SK-N-SH treated with all-trans-retinoic acid at 6 μM for 48 hours (cell line): ENCODE data around the gene VRK2.
A peak's percentile ranks its signal among the peaks of the same experiment; 100 is the strongest.

Experiments
- ATAC-seq: fragments of 200-7000 bp; cut with Tn5 transposase; 3 replicates; pipeline ENCODE4 v1.9.1; 2020; ENCODE audit warnings: mild to moderate bottlenecking, moderate library complexity
- ARNTL ChIP-seq: fragments of 450-650 bp; formaldehyde crosslinking; IDR thresholded peaks from 2 replicates; pipeline ENCODE4 v1.5.0; 2020; ENCODE audit warnings: low read depth, mild to moderate bottlenecking, moderate library complexity, borderline replicate concordance
- BACH2 ChIP-seq: fragments of 250-450 bp; sonication (Bioruptor Pico); IDR thresholded peaks from 2 replicates; pipeline ENCODE4 v1.9.0; 2021; ENCODE audit warnings: mild to moderate bottlenecking, borderline replicate concordance
- CREB5 ChIP-seq: fragments of 250-450 bp; sonication (Bioruptor Pico); IDR thresholded peaks from 2 replicates; pipeline ENCODE4 v1.5.1; 2020; ENCODE audit warnings: low read depth, mild to moderate bottlenecking, moderate library complexity
- CSRNP3 ChIP-seq: fragments of 250-450 bp; sonication (Bioruptor Pico); IDR thresholded peaks from 2 replicates; pipeline ENCODE4 v1.5.1; 2021; ENCODE audit warnings: mild to moderate bottlenecking, moderate library complexity
- GLIS3 ChIP-seq: fragments of 250-450 bp; sonication (Bioruptor Pico); IDR thresholded peaks from 2 replicates; pipeline ENCODE4 v1.5.0; 2020; ENCODE audit warnings: mild to moderate bottlenecking, moderate library complexity
- ISL1 ChIP-seq: fragments of 250-450 bp; sonication (Bioruptor Pico); IDR thresholded peaks from 2 replicates; pipeline ENCODE4 v2.1.2; 2022; ENCODE audit warnings: mild to moderate bottlenecking, moderate library complexity
- OSR1 ChIP-seq: fragments of 250-450 bp; sonication (Bioruptor Pico); IDR thresholded peaks from 2 replicates; pipeline ENCODE4 v1.8.0; 2022; ENCODE audit warnings: moderate library complexity, mild to moderate bottlenecking, inconsistent platforms
- PATZ1 ChIP-seq: fragments of 250-450 bp; sonication (Bioruptor Pico); IDR thresholded peaks from 2 replicates; pipeline ENCODE4 v1.8.0; 2020; ENCODE audit warnings: mild to moderate bottlenecking, moderate library complexity, borderline replicate concordance
- POU6F1 ChIP-seq: fragments of 250-450 bp; sonication (Bioruptor Pico); IDR thresholded peaks from 2 replicates; pipeline ENCODE4 v1.8.0; 2021; ENCODE audit warnings: low read depth, mild to moderate bottlenecking, moderate library complexity, borderline replicate concordance
- PPARA ChIP-seq: fragments of 250-450 bp; sonication (Bioruptor Pico); IDR thresholded peaks from 2 replicates; pipeline ENCODE4 v1.5.0; 2020; ENCODE audit warnings: mild to moderate bottlenecking, borderline replicate concordance
- RARB ChIP-seq: fragments of 250-450 bp; sonication (Bioruptor Pico); IDR thresholded peaks from 2 replicates; pipeline ENCODE4 v1.8.0; 2021; ENCODE audit warnings: mild to moderate bottlenecking, moderate library complexity
- SNAI2 ChIP-seq: fragments of 250-450 bp; sonication (Bioruptor Pico); IDR thresholded peaks from 2 replicates; pipeline ENCODE4 v1.5.0; 2020; ENCODE audit warnings: mild to moderate bottlenecking, moderate library complexity
- TOX ChIP-seq: fragments of 250-450 bp; sonication (Bioruptor Pico); IDR thresholded peaks from 2 replicates; pipeline ENCODE4 v1.8.0; 2021; ENCODE audit warnings: mild to moderate bottlenecking, moderate library complexity, borderline replicate concordance
- TSHZ2 ChIP-seq: fragments of 250-450 bp; sonication (Bioruptor Pico); IDR thresholded peaks from 2 replicates; pipeline ENCODE4 v1.5.0; 2020; ENCODE audit warnings: mild to moderate bottlenecking, moderate library complexity
- ZC3H10 ChIP-seq: fragments of 250-450 bp; sonication (Bioruptor Pico); IDR thresholded peaks from 2 replicates; pipeline ENCODE4 v1.5.1; 2021; ENCODE audit warnings: mild to moderate bottlenecking, moderate library complexity
- ZFP3 ChIP-seq: fragments of 250-450 bp; sonication (Bioruptor Pico); IDR thresholded peaks from 2 replicates; pipeline ENCODE4 v1.5.0; 2020; ENCODE audit warnings: mild to moderate bottlenecking, moderate library complexity
- ZFP30 ChIP-seq: fragments of 450-650 bp; formaldehyde crosslinking; IDR thresholded peaks from 2 replicates; pipeline ENCODE4 v1.5.0; 2022; ENCODE audit warnings: mild to moderate bottlenecking, moderate library complexity
- ZNF565 ChIP-seq: fragments of 450-650 bp; formaldehyde crosslinking; conservative IDR thresholded peaks from 2 replicates; pipeline ENCODE4 v1.5.0; 2020; ENCODE audit warnings: low read depth, mild to moderate bottlenecking, moderate library complexity
- ZNF70 ChIP-seq: fragments of 450-650 bp; formaldehyde crosslinking; IDR thresholded peaks from 2 replicates; pipeline ENCODE4 v1.5.0; 2020; ENCODE audit warnings: mild to moderate bottlenecking, moderate library complexity
- ZNF8 ChIP-seq: fragments of 450-650 bp; formaldehyde crosslinking; IDR thresholded peaks from 2 replicates; pipeline ENCODE4 v1.5.0; 2020; ENCODE audit warnings: mild to moderate bottlenecking, moderate library complexity

The VRK2 gene

GRCh38 chr2:58106896-58107295 lies 60.3 kb downstream of the VRK2 start:
- TF ChIP-seq TOX (CRISPR knock-in tag) (no peak), CSRNP3 (CRISPR knock-in tag) (no peak), TSHZ2 (CRISPR knock-in tag) (no peak), POU6F1 (CRISPR knock-in tag) (no peak), ZFP30 (CRISPR knock-in tag) (no peak), CREB5 (CRISPR knock-in tag) (no peak), RARB (CRISPR knock-in tag) (no peak), ZFP3 (CRISPR knock-in tag) (no peak), ZNF8 (CRISPR knock-in tag) (no peak), PATZ1 (CRISPR knock-in tag) (no peak), ISL1 (CRISPR knock-in tag) (no peak), SNAI2 (CRISPR knock-in tag) (no peak), GLIS3 (CRISPR knock-in tag) (no peak), ZNF70 (no peak), ZNF565 (CRISPR knock-in tag) (no peak), OSR1 (CRISPR knock-in tag) (no peak), ZC3H10 (no peak)
- ATAC-seq: no peak

- TF ChIP-seq TOX (CRISPR knock-in tag) (no peak), PPARA (CRISPR knock-in tag) (no peak), SNAI2 (CRISPR knock-in tag) (no peak)
- ATAC-seq: peak; percentile 49; the same call in 2 of the 3 replicates
Measured at GRCh38 chr2:58107803-58108710, 61.5 kb downstream of the VRK2 start.

- TF ChIP-seq CSRNP3 (CRISPR knock-in tag) (no peak), ARNTL (no peak), ZNF70 (no peak), BACH2 (CRISPR knock-in tag) (no peak), ZNF565 (CRISPR knock-in tag) (no peak), TOX (CRISPR knock-in tag) (no peak)
- ATAC-seq: no peak
Measured at GRCh38 chr2:58109481-58109880, 62.9 kb downstream of the VRK2 start.
